NCI-H345 treated with DMSO at 0.1 percent for 48 hours (cell line): ENCODE measurements around the gene FOXN3.

Experiments used
- DNase-seq: peaks from one replicate; lab custom pipeline; 2025; ENCODE audit not compliant: unreplicated experiment; lab: John Stamatoyannopoulos, UW

The FOXN3 gene

DNA sequence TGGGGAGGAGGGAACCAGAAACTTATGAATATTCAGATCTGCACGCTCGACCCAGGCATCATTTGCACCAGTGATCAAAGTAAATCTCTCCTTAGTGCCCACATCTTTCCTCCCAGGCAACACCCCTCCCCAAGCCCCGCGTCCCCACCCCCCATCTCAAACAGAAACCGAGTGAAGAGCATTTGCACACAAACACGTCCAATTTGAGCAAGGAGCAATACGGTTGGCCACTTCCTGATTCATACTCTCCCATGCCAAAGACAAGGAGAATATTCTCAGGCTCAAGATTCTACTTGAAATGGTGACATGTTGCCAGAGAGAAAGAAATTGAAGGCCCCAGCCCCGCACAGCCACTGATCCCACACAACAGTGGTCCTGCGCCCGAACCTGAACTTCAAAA, 7.1 kb downstream of the FOXN3 start:
- no peak for DNase-seq

GRCh38 chr14:89408907-89409700, 7.9 kb downstream of the FOXN3 start:
- DNase-seq: no peak

- no peak for DNase-seq
Measured at GRCh38 chr14:89407856-89408255, 9.2 kb downstream of the FOXN3 start.

GRCh38 chr14:89406941-89407340, 10.1 kb downstream of the FOXN3 start:
- no peak for DNase-seq

- no peak for DNase-seq
Measured at GRCh38 chr14:89406361-89406760, 10.7 kb downstream of the FOXN3 start.

- DNase-seq: no peak
Measured at GRCh38 chr14:89405712-89406111, 11.3 kb downstream of the FOXN3 start.

- no peak for DNase-seq
Measured at GRCh38 chr14:89402363-89402762, 14.7 kb downstream of the FOXN3 start.

GRCh38 chr14:89401761-89402160, 15.3 kb downstream of the FOXN3 start:
- peak; percentile 46 for DNase-seq

- DNase-seq: no peak
Measured at GRCh38 chr14:89401241-89401640, 15.8 kb downstream of the FOXN3 start.

- DNase-seq: no peak
Measured at GRCh38 chr14:89400529-89400928, 16.5 kb downstream of the FOXN3 start.

GRCh38 chr14:89399594-89400068, 17.4 kb downstream of the FOXN3 start:
- DNase-seq: no peak

GRCh38 chr14:89399157-89399556, 17.9 kb downstream of the FOXN3 start:
- DNase-seq: no peak

DNA sequence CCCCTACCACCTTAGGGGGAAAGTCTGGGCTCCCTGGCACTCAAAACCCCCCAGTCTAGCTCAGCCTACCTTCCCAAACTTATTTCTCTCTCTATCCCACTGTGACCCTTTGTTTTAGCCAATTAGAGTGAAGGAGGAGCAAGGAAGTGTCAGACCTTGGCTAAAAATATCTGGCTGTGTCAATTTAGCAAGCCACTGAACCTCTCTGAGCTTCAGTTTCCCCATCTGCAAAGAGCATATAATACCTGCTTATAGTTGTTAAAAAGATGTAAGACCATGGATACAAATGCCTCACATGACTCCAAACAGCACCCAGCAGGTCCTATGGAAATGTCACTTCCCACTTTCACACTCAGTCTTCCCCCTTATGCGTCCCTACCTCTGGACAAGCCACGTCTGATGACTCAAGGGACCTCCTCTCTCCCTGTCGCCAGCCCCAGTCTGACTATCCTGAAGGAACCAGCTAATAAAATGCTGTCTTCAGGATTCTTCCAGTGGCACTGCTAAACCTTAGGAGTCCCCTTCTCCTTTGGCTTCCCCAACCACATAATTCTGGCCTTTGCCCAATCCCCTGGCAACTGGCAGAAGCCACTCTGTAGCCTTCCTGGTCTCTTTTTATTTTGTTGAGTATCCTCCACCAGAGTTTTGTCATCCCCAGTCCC, 19.3 kb downstream of the FOXN3 start:
- DNase-seq: no peak

DNA sequence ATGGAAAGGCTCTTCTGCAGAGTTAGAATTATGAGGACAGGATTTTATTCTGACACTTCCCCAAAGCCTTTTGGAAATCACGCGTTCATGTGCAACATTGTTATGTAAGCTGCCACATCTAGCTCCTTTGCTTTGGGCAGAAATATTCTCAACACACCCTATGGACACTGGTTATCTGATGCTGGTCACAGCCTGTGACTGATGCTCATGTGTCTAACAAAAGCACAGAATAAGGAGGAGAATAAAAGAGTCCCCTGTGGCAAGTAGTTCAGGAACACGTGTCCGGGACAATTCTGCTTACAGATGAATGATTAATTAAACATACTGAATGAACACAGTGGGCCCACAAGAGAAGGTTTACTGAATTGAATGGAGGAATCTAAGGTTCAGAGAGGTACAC, 22.1 kb downstream of the FOXN3 start:
- DNase-seq: no peak

- no peak for DNase-seq
Measured at GRCh38 chr14:89393222-89393745, 23.7 kb downstream of the FOXN3 start.

GRCh38 chr14:89392181-89392580, 24.9 kb downstream of the FOXN3 start:
- DNase-seq: no peak

DNA sequence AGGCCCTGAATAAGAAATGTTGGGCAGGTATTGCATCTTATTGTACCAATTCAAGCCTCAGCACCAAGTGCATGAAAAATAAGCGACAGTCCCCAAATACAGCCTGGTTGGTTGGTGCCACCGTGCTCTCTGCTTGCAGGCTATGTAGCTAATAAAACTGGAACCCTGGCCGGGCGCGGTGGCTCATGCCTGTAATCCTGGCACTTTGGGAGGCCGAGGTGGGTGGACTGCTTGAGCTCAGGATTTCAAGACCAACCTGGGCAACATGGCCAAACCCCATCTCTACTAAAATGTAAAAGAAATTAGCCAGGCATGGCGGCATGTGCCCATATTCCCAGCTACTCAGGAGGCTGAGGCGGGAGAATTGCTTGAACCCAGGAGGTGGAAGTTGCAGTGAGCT, 25.5 kb downstream of the FOXN3 start:
- DNase-seq: no peak

DNA sequence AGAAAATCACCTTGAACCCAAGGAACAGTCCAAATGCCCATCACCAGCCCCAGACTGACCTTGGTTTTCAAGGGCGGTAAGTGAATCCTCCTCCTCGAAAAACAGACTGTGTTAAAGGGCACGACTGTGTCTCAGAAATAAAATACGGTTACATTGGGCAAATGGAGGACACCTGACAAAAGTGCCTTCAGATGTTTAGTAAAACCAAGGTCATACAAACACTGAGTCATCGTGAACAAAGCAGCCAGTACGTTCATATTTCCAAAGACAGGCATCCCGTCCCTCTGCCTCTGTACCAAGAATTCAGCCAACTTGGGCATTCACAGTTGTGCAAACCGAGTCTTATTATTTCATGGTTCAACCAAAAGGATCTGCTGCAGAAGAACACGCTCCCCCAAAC, 25.9 kb downstream of the FOXN3 start:
- DNase-seq: no peak

DNA sequence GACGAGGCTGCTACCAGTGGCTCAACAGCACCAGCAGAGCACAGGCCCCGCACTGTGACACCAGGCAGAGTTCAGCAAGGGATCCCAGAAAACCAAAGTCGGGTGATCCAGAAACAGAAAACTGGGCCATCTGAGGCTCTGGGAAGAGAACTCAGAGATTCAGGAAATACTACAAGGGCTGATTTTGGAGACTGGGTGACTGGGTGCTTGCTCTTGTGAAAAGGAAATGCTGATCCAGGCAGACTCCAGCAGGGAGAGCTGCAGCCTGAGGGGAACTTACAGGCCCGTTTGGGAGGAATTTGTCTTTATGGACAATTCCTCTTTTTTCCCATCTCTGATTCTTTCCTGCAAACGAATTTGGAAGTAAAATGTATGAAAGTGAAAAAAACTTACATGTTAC, 28.2 kb downstream of the FOXN3 start:
- no peak for DNase-seq

- DNase-seq: no peak
Measured at GRCh38 chr14:89387922-89388685, 28.9 kb downstream of the FOXN3 start.

GRCh38 chr14:89386212-89386886, 30.7 kb downstream of the FOXN3 start:
- DNase-seq: no peak
